ENCODE data around the gene CDC16.
"Not testable (repeated sequence)": the region's sequence is repeated elsewhere in the genome, so short reads cannot be mapped to it uniquely, and the experiment has no call there.

The CDC16 gene

GRCh38 chr13:114226699-114227323 is 7.9 kb upstream of the CDC16 start:
- DNase-seq (ENCODE audit: extremely low read depth in 1 of 2, low read depth in 1 of 2) = peak; percentile 65 to 75

- DNase-seq (ENCODE audit: extremely low read depth in 1 of 2, low read depth in 1 of 2) = no peak
Observed at GRCh38 chr13:114227528-114227927, 7.2 kb upstream of the CDC16 start.

DNA sequence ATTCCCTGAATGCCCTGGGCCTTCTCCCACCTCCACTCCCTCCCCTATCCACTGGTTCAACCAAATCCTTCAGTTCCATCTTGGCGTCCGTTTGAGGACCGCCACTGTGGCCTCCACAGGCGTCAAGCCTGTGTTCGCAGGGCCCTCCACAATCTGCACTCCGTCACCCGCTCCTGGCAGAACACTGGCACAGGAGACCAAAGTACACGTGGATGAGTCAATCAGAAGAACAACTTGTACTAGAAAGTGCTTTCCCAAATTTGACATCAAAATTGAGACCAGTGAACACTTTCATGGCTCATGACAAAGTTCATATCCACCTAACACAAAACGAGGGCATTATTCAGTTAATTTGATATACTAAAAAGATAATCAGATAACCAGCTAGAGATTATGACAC is 6.5 kb upstream of the CDC16 start:
- no peak for DNase-seq (ENCODE audit: extremely low read depth in 1 of 2, low read depth in 1 of 2)

DNA sequence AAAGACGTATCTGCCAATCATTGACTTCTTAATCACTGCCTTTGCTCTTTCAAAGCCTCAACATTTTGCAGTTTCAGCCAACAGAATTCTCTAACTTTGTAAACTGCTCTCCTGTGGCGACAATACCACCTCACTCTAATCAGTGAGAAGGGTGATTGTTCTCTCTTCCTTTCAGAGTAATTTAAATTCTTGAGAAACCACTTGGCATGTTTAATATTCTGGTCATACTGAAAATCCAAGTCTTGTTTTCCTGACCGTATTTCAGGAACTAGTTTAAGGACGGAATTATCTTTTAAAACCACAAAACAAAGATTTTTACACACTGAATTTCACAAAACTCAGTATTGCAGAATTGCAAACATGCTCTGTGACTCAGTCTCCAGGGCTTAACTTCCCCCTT is 5.2 kb upstream of the CDC16 start:
- no peak for DNase-seq (ENCODE audit: extremely low read depth in 1 of 2, low read depth in 1 of 2)

DNA sequence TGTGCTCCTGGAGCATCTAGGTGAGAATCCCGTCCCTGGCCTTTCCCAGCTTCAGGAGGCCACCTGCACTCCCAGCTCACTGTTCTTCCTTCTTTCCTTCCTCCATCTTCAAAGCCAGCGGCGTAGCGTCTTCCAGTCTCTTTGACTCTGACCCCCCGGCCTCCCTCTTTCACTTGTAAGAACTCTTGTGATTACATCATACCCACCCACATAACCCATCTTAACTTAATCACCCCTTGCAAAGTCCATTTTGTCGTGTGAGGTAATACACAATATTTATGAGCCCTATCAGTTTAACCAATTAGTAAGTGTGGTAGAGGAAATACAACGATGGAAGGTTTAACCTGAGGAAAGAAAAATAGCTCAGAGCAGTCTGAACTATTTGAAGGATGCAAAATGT is 4.6 kb upstream of the CDC16 start:
- no peak for DNase-seq (ENCODE audit: extremely low read depth in 1 of 2, low read depth in 1 of 2)

DNA sequence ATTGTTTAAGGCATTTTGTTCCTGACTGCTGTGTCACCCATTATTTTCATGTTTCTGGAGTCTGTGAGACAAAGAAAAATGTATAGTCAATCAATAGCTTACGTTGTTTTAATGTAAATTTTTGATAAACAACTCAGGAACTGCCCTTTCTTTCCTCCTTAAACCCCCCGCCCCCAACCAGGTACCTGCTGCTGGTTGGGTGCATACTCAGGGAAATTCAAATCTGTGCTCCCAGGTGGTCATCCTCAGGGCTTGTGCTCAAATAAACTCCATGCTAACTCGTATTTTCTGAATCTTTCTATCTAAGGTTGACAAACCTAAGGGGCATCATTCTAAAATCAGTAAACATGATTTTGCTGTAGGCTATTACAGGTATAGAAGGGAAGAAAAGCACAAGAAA is 4.1 kb upstream of the CDC16 start:
- no peak for DNase-seq (ENCODE audit: extremely low read depth in 1 of 2, low read depth in 1 of 2)

DNA sequence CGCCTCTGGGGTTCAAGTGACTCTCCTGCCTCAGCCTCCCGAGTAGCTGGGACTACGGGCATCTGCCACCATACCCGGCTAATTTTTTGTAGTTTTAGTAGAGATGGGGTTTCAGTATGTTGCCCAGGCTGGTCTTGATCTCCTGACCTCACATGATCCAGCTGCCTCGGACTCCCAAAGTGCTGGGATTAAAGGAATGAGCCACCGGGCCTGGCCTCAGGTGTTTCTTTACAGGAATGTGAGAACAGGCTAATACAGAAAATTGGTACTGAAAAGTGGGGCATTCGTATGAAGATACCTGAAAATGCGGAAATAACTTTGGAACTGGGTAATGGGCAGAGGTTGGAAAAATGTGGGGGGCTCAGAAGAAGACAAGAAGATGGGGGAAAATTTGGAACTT is 2.8 kb upstream of the CDC16 start:
- no peak for DNase-seq (ENCODE audit: extremely low read depth in 1 of 2, low read depth in 1 of 2)

GRCh38 chr13:114234266-114234644 is 442 bp upstream of the CDC16 start:
- no peak for DNase-seq (ENCODE audit: extremely low read depth in 1 of 2, low read depth in 1 of 2)

GRCh38 chr13:114235697-114236096 is 1.0 kb downstream of the CDC16 start:
- DNase-seq (ENCODE audit: extremely low read depth in 1 of 2, low read depth in 1 of 2) = no peak

DNA sequence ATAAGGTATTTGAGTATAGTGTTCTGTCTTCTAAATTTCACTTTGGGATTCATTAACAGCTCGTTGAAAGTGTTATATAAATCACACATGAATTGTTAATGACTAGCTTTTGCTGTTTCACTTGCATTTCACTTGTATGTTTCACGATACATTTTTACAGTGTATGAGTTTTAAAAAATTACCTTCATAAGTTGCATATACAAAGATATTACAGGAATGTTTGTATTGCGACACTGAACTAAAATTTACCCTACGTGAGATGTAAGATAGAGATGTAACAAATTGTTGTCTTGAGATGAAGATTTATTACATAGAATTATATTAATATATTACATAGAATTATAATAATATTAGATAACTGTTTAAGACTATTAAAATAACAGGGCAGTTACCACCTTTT is 1.5 kb downstream of the CDC16 start:
- DNase-seq (ENCODE audit: extremely low read depth in 1 of 2, low read depth in 1 of 2) = no peak

DNA sequence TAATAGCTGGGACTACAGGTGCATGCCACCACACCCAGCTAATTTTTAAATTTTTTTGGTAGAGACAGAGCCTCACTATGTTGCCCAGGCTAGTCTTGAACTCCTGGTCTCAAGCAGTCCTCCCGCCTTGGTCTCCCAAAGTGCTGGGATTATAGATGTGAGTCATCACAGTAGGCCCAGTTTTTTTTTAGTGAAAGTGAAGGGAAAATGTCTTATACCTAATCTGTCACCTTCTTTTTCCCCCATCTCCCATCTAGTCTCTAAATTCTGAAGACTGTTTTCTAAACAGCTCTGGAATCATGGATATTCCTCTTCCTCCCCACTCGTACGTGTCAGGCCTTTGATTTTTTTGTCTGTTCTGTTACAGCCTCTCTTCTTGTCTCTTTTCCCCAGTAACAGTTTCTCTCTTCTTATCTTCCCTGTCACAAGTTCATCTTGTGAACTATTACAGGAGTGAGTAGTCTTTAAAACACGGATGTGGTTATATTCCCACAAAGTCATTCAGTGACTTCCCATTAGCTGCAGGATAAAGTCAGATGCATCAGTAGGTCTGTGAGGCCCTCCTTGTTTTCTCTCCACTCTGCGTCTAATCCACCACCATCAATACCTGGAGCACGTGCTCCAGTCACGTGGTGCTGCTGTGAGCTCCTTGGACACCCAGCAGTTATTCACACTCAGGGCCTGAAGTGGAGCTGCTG is 2.9 kb downstream of the CDC16 start:
- DNase-seq (ENCODE audit: extremely low read depth in 1 of 2, low read depth in 1 of 2) = no peak

- no peak for DNase-seq (ENCODE audit: extremely low read depth in 1 of 2, low read depth in 1 of 2)
Observed at GRCh38 chr13:114241918-114242317, 7.2 kb downstream of the CDC16 start.

GRCh38 chr13:114243971-114244370 is 9.3 kb downstream of the CDC16 start:
- no peak for DNase-seq (ENCODE audit: extremely low read depth in 1 of 2, low read depth in 1 of 2)

- no peak for DNase-seq (ENCODE audit: extremely low read depth in 1 of 2, low read depth in 1 of 2)
Observed at GRCh38 chr13:114244637-114245036, 9.9 kb downstream of the CDC16 start.

GRCh38 chr13:114248011-114248410 is 13.3 kb downstream of the CDC16 start:
- no peak for DNase-seq (ENCODE audit: extremely low read depth in 1 of 2, low read depth in 1 of 2)

DNA sequence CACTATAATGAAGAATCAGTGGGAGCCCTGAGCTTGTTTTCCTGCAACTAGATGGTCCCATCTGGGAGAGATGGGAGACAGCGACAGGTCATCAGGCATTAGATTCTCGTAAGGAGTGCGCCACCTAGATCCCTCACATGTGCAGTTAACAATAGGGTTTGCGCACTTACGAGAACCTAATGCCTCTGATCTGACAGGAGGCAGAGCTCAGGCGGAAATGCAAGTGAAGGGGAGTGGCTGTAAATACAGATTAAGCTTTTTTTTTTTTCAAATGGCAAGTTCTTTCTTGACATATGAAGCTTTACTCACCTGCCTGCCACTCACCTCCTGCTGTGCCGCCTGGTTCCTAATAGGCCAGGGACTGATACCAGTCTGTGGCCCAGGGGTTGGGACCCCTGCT is 14.4 kb downstream of the CDC16 start:
- no peak for DNase-seq (ENCODE audit: extremely low read depth in 1 of 2, low read depth in 1 of 2)

DNA sequence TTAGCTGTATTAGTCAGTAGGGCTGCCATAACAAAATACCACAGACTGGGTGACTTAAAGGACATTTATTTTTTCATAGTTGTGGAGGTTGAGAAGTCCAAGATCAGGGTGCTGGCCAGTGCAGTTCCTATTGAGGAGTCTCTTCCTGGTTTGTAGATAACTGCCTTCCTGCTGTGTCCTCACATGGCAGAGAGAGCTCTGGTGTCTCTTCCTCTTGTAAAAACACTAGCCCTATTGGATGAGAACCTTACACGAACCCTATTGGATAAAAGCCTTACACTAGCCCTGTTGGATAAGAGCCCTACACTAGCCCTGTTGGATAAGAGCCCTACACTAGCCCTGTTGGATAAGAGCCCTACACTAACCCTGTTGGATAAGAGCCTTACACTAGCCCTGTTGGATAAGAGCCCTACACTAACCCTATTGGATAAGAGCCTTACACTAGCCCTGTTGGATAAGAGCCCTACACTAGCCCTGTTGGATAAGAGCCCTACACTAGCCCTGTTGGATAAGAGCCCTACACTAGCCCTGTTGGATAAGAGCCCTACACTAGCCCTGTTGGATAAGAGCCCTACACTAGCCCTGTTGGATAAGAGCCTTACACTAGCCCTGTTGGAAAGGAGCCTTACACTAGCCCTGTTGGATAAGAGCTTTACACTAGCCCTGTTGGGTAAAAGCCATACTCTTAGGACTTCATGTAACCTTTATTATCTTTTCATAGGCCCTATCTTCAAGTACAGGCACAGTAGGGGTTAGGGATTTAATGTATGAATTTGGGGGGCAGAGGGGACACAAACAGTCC is 17.1 kb downstream of the CDC16 start:
- DNase-seq (ENCODE audit: extremely low read depth in 1 of 2, low read depth in 1 of 2) = not testable (repeated sequence)

GRCh38 chr13:114256547-114256946 is 21.9 kb downstream of the CDC16 start:
- no peak for DNase-seq (ENCODE audit: extremely low read depth in 1 of 2, low read depth in 1 of 2)

GRCh38 chr13:114257014-114257413 is 22.3 kb downstream of the CDC16 start:
- no peak for DNase-seq (ENCODE audit: extremely low read depth in 1 of 2, low read depth in 1 of 2)

DNA sequence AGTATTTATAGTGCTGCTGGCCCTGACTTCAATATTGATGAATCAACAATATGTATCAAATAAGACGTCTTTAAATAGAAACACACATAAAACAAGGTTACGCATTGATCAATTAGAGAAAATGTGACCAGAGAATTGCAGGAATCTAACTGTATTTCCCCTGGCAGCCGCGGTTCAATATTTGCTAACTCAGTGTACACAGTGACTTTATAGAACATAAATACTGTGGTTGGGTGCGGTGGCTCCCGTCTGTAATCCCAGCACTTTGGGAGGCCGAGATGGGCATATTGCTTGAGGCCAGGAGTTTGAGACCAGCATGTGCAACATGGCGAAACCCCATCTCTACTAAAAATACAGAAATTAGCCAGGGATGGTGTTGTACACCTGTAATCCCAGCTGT is 23.9 kb downstream of the CDC16 start:
- no peak for DNase-seq (ENCODE audit: extremely low read depth in 1 of 2, low read depth in 1 of 2)

DNA sequence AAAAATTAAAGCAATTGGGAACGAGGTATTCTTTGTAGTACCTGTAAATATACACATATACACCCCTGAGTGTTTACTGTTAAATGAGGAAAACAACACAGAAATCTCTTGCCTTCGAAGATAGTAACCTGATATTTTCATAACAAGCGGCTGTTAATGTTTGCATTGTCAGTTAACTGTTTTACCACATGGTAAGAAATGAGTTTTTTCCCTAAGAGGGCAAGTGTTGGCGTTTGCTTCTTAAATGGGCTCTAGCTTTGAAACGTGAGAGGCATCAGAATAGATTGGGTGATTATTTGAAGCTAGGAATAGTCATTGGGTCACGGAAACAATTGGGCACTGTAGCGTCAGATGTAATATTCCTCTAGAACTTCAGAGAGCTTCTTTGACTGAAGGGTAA is 24.7 kb downstream of the CDC16 start:
- no peak for DNase-seq (ENCODE audit: extremely low read depth in 1 of 2, low read depth in 1 of 2)

GRCh38 chr13:114259974-114260373 is 25.3 kb downstream of the CDC16 start:
- no peak for DNase-seq (ENCODE audit: extremely low read depth in 1 of 2, low read depth in 1 of 2)
